ENCODE measurements around the gene CAMSAP1.

Gene CAMSAP1

DNA sequence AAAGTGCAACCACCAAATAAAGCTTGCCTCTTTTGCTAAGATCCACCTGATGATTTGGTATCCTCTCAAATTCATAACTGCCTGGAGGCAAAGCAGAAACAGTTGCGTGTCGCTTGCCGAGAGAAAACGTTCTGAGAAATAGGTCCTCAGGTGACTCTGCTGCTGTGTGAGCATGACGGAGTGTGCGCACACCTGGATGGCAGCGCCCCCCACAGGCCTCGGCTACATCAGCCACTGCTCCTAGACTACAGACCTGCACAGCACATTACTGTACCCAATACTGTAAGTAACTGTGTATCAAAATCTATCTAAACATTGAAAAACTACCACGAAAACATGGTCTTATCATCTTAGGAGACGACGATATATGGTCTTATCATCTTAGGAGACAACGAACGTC, 87.4 kb downstream of the CAMSAP1 start:
- TF ChIP-seq, protein P1, sequence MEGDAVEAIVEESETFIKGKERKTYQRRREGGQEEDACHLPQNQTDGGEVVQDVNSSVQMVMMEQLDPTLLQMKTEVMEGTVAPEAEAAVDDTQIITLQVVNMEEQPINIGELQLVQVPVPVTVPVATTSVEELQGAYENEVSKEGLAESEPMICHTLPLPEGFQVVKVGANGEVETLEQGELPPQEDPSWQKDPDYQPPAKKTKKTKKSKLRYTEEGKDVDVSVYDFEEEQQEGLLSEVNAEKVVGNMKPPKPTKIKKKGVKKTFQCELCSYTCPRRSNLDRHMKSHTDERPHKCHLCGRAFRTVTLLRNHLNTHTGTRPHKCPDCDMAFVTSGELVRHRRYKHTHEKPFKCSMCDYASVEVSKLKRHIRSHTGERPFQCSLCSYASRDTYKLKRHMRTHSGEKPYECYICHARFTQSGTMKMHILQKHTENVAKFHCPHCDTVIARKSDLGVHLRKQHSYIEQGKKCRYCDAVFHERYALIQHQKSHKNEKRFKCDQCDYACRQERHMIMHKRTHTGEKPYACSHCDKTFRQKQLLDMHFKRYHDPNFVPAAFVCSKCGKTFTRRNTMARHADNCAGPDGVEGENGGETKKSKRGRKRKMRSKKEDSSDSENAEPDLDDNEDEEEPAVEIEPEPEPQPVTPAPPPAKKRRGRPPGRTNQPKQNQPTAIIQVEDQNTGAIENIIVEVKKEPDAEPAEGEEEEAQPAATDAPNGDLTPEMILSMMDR (IDR thresholded peaks at IDR 0.05), result no peak
- peaks cover 18% of the 10 kb centered on the region for H3K4me1 Mint-ChIP-seq
- peaks cover 70% of the 10 kb centered on the region for H3K36me3 Mint-ChIP-seq (ENCODE audit: low read depth)

DNA sequence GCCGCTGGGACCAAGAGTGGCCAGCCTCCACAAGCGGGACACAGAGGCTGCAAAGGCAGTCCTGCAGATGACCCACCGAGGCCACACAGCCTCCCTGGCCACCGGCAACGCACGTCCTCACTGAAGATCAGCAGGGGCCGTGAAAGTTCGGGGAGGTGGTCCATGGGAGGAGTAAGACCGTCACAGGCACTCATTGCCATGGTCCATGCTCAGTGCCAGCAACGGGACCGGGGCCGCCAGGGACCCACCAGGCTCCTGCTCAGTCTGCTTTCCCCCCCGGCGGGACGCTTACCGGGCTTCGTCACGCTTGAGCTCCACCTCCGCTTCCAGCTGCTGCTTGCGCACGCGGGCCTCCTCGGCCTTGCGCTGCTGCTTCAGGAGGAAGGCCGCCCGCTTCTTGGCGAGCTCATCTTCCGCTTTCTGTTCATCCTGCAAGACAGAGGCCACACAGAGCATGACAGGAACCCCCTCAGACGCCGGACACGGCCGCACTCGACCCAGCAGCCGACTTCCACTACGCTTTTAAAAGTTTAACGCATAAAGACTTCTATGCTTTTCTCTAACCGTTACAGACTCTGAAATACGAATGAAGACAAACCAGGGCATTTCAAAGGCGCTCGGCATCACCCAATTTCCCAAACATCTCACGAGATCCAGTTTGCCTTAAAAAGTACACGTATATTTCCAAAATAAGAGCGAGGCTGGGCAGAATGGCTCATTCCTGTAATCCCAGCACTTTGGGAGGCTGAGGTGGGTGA, 88.4 kb downstream of the CAMSAP1 start:
- H3K27ac Mint-ChIP-seq, result peak overlapping the region; percentile 85

More for the DNA sequence above, 87.4 kb downstream of the CAMSAP1 start:
- Mint-ChIP-seq H3K27me3 (ENCODE audit: low read depth, poor library complexity) (no peaks in the 10 kb centered on the region), H3K27ac (no peak overlapping the region), H3K9me3 (no peaks in the 10 kb centered on the region), H3K4me3 (no peak overlapping the region)
- DNase-seq, result no peak

DNA sequence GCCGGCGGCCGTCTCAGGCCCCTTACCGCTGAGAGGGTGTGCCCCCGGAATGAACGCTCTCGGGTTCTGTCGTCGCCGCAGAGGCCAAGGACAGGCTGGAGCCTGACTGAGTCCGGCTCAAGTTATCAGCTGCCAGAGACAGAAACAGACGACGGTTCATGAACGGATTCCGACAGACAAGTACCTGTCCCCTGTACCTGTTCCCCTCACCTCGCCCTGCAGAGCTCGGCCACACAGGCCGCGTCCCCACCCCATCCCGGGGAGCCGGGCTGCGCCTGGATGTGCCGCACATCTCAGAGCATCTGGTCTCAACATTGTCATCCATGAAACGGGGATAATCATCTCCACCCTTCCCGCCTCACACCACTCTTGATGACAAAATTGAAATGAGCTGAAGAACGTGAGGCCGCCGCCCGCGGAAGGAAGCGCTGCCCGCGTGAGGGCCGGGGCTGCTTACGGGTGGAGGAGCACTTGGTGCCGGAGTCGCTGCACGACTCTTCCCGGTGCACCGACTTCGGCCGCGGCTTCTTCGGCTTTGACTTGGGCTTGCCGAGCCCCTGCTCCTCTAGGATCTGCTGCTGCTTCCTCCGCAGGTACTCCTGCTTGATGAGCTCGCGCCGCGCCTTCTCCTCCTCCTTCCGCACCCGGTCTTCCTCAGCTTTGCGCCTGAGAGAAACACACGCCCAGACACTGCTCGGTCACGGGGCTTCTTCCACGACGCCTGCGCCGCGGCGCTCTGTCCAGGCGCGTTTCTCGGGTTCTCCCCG, 89.2 kb downstream of the CAMSAP1 start:
- TF ChIP-seq, protein P1 (IDR thresholded peaks at IDR 0.05), result no peak
- DNase-seq, result no peak
- Mint-ChIP-seq H3K27ac (no peak overlapping the region), H3K36me3 (ENCODE audit: low read depth) (peaks cover 77% of the 10 kb centered on the region), H3K27me3 (ENCODE audit: low read depth, poor library complexity) (no peaks in the 10 kb centered on the region), H3K4me1 (peaks cover 18% of the 10 kb centered on the region), H3K9me3 (no peaks in the 10 kb centered on the region), H3K4me3 (no peak overlapping the region)

More for the DNA sequence above, 88.4 kb downstream of the CAMSAP1 start:
- peaks cover 77% of the 10 kb centered on the region for H3K36me3 Mint-ChIP-seq (ENCODE audit: low read depth)
- TF ChIP-seq, protein P1 (IDR thresholded peaks at IDR 0.05), result no peak
- H3K4me1 Mint-ChIP-seq, result peaks cover 18% of the 10 kb centered on the region
- no peaks in the 10 kb centered on the region for H3K9me3 Mint-ChIP-seq
- no peak for DNase-seq
- H3K4me3 Mint-ChIP-seq, result no peak overlapping the region
- H3K27me3 Mint-ChIP-seq (ENCODE audit: low read depth, poor library complexity), result no peaks in the 10 kb centered on the region

DNA sequence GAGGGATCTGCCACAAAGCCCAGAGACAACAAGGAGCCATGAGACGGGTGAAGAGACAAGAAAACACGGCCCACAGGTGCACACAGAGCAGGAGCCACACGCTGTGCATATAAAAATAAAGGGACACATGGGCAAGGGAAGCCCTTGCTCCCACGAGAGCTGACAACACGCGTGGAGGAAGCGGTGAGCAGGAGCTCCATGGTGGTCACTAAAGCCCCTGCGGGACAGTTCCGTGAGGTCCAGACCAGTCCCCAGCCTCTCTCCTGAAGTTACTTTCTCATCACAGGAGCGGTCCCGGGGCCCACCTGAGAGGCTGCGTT, 90.7 kb downstream of the CAMSAP1 start:
- Mint-ChIP-seq H3K36me3 (ENCODE audit: low read depth) (peaks cover 77% of the 10 kb centered on the region), H3K4me3 (no peak overlapping the region)

DNA sequence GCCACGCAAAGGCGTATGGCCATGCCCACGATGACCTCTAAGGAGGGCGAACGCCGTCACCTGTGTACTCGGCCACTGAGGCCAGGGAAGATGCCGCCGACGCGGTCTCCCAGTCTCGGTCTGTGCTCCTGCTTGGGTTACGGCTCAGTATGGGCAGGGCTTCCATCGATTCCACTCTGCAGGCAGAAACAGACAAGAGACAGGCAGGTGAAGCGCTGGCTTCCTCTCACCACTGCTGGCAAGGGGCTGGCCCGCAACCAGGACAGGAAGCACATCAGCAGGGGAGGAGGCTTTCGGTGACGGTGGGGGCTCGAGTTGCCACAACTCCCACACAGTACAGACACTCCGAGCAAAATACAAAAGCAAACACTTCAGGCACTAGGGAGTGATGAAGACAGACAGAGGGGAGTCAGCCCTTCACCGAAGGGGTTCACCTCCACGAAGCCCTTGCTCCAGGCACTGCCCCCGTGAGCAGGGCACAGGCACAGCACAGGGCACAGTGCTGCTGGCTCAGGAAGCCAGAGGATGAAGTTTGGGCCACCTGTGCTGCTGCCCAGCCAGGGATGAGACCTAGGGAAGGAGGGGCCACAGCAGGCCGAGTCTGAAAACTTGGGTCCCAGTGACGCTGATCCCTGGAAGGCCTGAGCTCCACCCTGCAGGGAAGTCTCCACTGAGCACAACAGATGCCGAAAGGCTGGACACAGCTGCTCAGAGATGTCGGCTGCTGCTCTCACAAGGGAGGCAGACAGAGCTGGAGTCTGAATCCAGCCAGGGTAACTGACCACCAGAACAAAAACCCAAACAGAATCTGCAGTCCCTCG, 91.3 kb downstream of the CAMSAP1 start:
- Mint-ChIP-seq H3K27me3 (ENCODE audit: low read depth, poor library complexity) (no peaks in the 10 kb centered on the region), H3K9me3 (peaks cover 4% of the 10 kb centered on the region), H3K4me1 (peaks cover 18% of the 10 kb centered on the region), H3K4me3 (no peak overlapping the region), H3K27ac (peak overlapping the region; percentile 95), H3K36me3 (ENCODE audit: low read depth) (peaks cover 78% of the 10 kb centered on the region)
- TF ChIP-seq, protein P1 (IDR thresholded peaks at IDR 0.05), result no peak
- no peak for DNase-seq

More for the DNA sequence above, 90.7 kb downstream of the CAMSAP1 start:
- Mint-ChIP-seq H3K27me3 (ENCODE audit: low read depth, poor library complexity) (no peaks in the 10 kb centered on the region), H3K27ac (peak overlapping the region; percentile 95), H3K4me1 (peaks cover 18% of the 10 kb centered on the region), H3K9me3 (peaks cover 2% of the 10 kb centered on the region)
- DNase-seq, result no peak
- TF ChIP-seq, protein P1 (IDR thresholded peaks at IDR 0.05), result no peak

All from nephron progenitor cell (in vitro differentiated cells).